Testis (tissue), 2 donors: ENCODE measurements around the gene DOCK9.

Source experiments
- POLR2A ChIP-seq: fragments of 450-650 bp; IDR thresholded peaks from one replicate; pipeline ENCODE4 v1.6.1; 2017; ENCODE audit warnings: antibody characterized with exemption, mild to moderate bottlenecking, moderate library complexity
- TF ChIP-seq, protein P1 (sequence below), 3 experiments: fragments of 450-650 bp in 2 of 3; fragments of 200-600 bp in 1 of 3; sonication (generic) in 1 of 3; IDR thresholded peaks; one replicate each; pipeline ENCODE4 v1.5.1; 2016 to 2019; ENCODE audit warnings: antibody characterized with exemption in 3 of 3, mild to moderate bottlenecking in 2 of 3, moderate library complexity in 1 of 3

DNA sequence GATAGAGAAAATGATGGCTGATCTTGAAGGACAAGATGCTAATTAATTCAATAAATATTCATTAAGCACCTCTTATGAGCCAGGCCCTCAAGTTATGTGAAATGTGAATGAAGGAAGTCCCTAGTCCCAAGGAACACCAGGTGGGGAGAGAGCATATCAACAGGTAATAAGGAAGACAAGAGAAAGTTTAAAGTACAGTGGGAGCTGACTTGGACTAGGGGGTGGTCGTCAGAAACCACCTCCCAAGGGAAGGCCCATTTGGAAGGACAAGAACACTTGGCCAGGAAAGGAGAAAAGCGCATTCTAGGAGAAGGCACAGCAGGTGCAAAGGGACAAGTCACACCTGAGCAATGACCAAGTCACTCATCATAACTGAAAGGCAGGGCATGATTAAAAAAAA is 72.7 kb downstream of the DOCK9 start:
- TF ChIP-seq, protein P1, sequence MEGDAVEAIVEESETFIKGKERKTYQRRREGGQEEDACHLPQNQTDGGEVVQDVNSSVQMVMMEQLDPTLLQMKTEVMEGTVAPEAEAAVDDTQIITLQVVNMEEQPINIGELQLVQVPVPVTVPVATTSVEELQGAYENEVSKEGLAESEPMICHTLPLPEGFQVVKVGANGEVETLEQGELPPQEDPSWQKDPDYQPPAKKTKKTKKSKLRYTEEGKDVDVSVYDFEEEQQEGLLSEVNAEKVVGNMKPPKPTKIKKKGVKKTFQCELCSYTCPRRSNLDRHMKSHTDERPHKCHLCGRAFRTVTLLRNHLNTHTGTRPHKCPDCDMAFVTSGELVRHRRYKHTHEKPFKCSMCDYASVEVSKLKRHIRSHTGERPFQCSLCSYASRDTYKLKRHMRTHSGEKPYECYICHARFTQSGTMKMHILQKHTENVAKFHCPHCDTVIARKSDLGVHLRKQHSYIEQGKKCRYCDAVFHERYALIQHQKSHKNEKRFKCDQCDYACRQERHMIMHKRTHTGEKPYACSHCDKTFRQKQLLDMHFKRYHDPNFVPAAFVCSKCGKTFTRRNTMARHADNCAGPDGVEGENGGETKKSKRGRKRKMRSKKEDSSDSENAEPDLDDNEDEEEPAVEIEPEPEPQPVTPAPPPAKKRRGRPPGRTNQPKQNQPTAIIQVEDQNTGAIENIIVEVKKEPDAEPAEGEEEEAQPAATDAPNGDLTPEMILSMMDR (IDR thresholded peaks at IDR 0.05): no peak
- no peak for TF ChIP-seq POLR2A
